HG02678 (cell line): ENCODE data around the gene CANT1.
"Not testable (repeated sequence)": the region's sequence is repeated elsewhere in the genome, so short reads cannot be mapped to it uniquely, and the experiment has no call there.

Experiments
- ATAC-seq: cut with Tn5 transposase; IDR thresholded peaks from one replicate; pipeline ENCODE4 v1.9.1; 2021; ENCODE audit warnings: mild to moderate bottlenecking, moderate library complexity; ENCODE audit not compliant: unreplicated experiment

The CANT1 gene

DNA sequence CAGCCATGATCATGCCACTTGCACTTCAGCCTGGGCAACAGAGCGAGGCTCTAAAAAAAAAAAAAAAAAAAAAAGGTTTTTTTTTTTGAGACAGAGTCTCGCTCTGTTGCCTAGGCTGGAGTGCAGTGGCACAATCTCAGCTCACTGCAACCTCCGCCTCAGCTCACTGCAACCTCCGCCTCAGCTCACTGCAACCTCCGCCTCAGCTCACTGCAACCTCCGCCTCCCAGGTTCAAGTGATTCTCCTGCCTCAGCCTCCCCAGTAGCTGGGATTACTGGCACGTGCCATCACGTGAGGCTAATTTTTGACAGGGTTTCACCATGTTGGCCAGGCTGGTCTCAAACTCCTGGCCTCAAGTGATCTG lies 46.6 kb downstream of the CANT1 start:
- ATAC-seq, result not testable (repeated sequence)

DNA sequence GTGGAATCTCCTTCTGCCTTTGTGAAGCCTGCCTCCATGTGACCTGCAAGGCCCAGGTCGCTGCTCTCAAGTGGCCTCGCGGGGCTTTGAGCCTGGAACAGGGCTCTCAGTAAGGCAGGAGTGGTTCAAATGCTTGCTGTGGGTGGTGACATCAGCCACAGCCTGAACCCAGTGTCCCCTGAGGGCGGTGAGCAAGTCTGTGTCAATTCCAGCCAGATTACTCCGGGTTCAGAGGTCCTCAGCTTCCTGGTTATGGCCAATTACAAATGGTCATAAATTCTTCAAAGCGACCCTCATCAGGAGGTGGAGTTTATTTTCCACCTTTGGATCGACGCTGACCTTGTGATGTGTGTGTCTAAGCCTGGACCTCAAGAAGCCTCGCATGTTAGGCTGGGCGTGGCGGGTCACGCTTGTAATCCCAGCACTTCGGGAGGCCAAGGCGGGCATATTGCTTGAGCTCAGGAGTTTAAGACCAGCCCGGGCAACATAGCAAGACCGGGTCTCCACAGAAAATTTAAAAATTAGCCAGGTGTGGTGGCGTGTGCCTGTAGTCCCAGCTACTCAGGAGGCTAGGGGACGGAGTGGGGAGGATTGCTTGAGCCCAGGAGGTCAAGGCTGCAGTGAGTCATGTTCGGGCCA lies 47.1 kb downstream of the CANT1 start:
- no peak for ATAC-seq

GRCh38 chr17:78961571-78961970 lies 48.0 kb downstream of the CANT1 start:
- ATAC-seq, result no peak

GRCh38 chr17:78960928-78961327 lies 48.6 kb downstream of the CANT1 start:
- ATAC-seq, result no peak

DNA sequence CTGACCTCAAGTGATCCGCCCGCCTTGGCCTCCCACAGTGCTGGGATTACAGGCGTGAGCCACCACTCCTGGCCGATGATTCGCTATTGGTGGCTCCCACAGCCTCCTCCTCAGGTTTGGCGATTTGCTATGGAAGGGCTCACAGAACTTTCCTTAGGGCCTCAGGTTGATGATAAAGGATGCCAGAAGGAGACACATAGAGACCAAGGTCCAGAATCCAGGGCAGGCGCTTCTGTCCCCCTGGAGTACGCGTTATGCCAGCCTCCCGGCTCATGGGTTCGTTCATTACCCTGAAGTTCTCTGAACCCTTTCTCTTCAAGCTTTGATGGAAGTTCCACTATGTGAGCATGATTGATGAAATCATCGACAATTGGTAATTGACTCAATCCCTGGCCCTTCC lies 49.8 kb downstream of the CANT1 start:
- no peak for ATAC-seq

GRCh38 chr17:78958641-78959127 lies 50.9 kb downstream of the CANT1 start:
- ATAC-seq, result no peak

DNA sequence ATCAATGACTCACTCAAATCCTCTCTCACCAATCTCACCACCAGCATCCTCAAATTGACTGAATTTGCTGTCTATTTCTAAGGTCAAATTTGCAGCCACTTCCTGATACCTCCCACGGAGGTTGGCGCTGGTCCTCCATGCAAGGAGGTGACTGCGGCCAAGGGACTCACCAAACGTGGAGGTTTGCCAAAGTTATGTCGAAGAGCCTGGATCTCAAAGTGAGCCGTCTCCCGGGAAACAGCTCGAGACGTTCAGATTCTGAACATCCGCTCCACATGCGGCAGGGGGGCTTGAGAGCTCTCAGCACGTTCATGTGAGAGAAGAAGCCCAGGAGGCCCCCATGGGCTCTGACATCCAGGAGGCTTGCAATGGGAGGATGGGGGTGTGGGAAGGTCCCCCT lies 52.4 kb downstream of the CANT1 start:
- ATAC-seq, result no peak

DNA sequence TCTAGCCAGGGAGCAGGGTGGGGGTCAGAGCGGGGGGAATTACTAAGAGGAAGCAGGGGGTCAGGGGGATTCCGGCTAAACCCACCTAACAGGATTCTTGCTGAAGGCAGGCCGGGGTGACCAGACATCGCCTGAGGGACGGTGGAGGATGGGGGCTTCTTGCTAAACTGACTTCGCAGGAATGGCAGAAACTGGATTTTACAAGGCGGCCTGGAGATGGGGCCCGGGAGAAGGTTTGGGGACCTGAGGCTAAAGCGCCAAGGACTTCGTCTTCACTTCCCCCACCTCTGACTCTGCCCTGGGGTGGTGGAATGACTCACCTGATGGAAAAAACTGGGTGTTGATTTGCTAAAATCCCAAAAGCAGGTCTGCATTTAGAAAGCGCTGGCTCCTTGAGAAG lies 53.3 kb downstream of the CANT1 start:
- no peak for ATAC-seq

DNA sequence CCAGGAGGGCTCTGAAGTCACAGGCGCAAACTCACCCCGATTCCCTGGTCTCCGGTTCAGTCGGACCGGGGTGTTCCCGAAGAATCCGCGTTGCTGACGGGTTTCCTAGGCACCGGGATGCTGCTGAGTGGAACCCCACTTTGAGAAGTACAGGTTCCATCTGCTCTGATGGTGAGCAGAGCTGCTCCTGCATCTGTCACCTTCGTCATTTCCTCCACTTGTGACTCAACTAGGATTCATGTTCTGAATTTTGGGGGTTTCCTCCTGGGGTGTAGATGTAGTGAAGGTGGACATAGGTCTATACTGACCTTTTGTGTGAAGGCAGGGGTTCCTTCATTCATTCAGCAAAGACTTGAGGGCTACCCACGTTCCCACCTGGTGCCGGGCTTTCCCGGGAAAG lies 54.9 kb downstream of the CANT1 start:
- no peak for ATAC-seq

GRCh38 chr17:78953356-78954350 lies 55.9 kb downstream of the CANT1 start:
- no peak for ATAC-seq

GRCh38 chr17:78952706-78953105 lies 56.9 kb downstream of the CANT1 start:
- ATAC-seq, result no peak

DNA sequence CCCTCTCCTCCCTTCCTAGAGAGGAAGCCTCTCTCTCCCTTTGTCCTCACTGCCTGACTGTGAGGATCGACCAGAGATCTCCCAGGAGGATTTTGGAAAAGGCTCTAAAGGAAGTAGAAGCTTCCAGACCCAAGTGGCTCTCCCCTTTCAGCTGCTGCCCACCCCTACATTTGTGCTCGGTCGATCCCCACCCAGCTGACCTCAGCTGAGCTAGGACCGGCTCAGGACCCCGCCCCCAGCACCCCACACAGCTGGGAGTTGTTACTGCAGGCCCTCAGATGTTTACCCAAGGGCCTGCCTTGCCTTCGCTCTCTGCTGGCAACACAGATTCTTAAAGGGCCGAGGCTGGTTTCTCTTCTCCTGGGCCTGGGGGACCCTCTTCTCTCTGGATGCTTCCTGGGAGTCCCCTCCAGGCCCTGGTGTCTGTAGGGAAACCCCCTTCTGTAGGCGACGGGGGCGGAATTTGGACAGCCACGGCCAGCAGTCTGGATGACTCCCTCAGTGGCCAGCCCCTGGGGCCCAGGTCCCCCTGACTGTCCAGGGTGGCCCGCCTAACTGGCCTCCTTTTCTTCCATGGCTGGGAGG lies 57.5 kb downstream of the CANT1 start:
- no peak for ATAC-seq

GRCh38 chr17:78950870-78951269 lies 58.7 kb downstream of the CANT1 start:
- ATAC-seq, result no peak

- no peak for ATAC-seq
Observed at GRCh38 chr17:78947235-78948149, 62.1 kb downstream of the CANT1 start.

DNA sequence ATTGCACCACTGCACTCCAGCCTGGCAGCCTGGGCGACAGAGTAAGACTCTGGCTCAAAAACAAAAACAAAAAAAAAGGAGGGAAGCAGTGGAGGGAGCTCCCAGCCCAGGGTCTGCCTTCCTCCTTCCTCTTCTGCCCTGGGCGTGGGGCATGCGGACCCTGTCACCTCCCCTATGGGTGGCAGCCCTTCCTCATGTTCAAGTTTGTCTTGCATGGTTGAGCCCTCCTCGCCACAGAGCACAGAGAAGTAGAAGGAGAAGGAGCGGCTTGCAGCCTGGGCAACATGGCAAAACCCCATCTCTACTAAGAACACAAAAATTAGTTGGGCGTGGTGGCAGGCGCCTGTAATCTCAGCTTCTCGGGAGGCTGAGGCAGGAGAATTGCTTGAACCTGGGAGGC lies 62.9 kb downstream of the CANT1 start:
- ATAC-seq, result no peak

- ATAC-seq, result no peak
Observed at GRCh38 chr17:78946131-78946530, 63.4 kb downstream of the CANT1 start.

DNA sequence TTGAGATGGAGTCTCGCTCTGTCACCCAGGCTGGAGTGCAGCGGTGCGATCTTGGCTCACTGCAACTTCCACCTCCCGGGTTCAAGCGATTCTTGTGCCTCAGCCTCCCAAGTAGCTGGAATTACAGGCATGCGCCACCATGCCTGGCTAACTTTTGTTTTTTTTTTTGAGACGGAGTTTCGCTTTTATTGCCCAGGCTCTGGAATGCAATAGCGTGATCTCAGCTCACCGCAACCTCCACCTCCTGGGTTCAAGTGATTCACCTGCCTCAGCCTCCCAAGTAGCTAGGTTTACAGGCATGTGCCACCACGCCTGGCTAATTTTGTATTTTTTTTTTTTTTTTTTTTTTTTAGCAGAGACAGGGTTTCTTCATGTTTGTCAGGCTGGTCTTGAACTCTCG lies 64.1 kb downstream of the CANT1 start:
- not testable (repeated sequence) for ATAC-seq

- ATAC-seq, result no peak
Observed at GRCh38 chr17:78944956-78945355, 64.6 kb downstream of the CANT1 start.

DNA sequence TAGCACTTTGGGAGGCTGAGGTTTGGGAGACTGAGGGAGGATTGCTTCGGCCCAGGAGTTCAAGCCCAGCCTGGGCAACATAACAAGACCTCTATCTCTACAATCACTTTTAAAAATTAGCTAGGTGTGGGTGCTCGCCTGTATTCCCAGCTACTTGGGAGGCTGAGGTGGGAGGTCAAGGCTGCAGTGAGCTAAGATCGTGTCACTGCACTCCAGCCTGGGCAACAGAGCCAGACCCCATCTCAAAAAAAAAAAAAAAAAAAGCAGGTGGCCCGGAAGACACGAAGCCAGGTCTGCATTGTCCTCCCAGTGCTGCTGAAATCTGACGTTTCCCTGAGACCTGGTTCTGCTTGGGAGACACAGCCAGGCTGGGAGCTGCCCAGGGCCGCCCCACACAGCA lies 65.5 kb downstream of the CANT1 start:
- no peak for ATAC-seq
